Neuronal stem cell (in vitro differentiated cells): Measurements from ENCODE around the gene CAPZA1. TPM values are rescaled to one million over a fixed set of nuclear protein-coding genes. Genes with fewer than 3 reads are reported as not detected.

Source experiments
- DNase-seq: peaks from one replicate; pipeline ENCODE4 v3.0.0-alpha.2; 2013; ENCODE audit warnings: low spot score
- H2AFZ ChIP-seq: one replicate; pipeline ENCODE4 v1.6.1; 2013; ENCODE audit warnings: mild to moderate bottlenecking, low read length, inconsistent platforms
- H2AK5ac ChIP-seq: 2 replicates; pipeline ENCODE4 v1.6.1; 2013; ENCODE audit warnings: low read depth, mild to moderate bottlenecking, inconsistent platforms, low read length, moderate library complexity, mixed read lengths
- H2BK120ac ChIP-seq: 2 replicates; pipeline ENCODE4 v1.6.1; 2013; ENCODE audit warnings: low read depth, mild to moderate bottlenecking, inconsistent platforms, low read length, moderate library complexity, mixed read lengths
- H2BK12ac ChIP-seq: one replicate; pipeline ENCODE4 v1.6.1; 2013; ENCODE audit warnings: low read length, inconsistent platforms
- H2BK15ac ChIP-seq: 2 replicates; pipeline ENCODE4 v1.6.1; 2013; ENCODE audit warnings: mild to moderate bottlenecking, low read length, inconsistent platforms, mixed read lengths
- H2BK5ac ChIP-seq: one replicate; pipeline ENCODE4 v1.6.1; 2013; ENCODE audit warnings: inconsistent platforms, mild to moderate bottlenecking, low read length, moderate library complexity
- H3K14ac ChIP-seq: one replicate; pipeline ENCODE4 v1.6.1; 2013; ENCODE audit warnings: low read length, inconsistent platforms
- H3K18ac ChIP-seq: 2 replicates; pipeline ENCODE4 v1.6.1; 2013; ENCODE audit warnings: low read length, inconsistent platforms
- H3K23ac ChIP-seq: 2 replicates; pipeline ENCODE4 v1.6.1; 2013; ENCODE audit warnings: low read depth, mild to moderate bottlenecking, mixed read lengths, low read length, inconsistent platforms; ENCODE audit not compliant: poor library complexity
- H3K27ac ChIP-seq: replicated peaks from 3 replicates; pipeline ENCODE4 v1.5.1; 2013; ENCODE audit warnings: low read length, inconsistent platforms
- H3K27me3 ChIP-seq, 3 experiments: 2 replicates each; pipeline ENCODE4 v1.6.1; 2013; ENCODE audit warnings: low read length in 3 of 3, mild to moderate bottlenecking in 2 of 3, inconsistent platforms in 1 of 3, low read depth in 1 of 3, mixed read lengths in 1 of 3, moderate library complexity in 1 of 3; ENCODE audit not compliant: control insufficient read depth in 3 of 3, insufficient read depth in 3 of 3
- H3K36me3 ChIP-seq, 2 donors: replicated peaks in 1 of 2; 2 replicates each; pipeline ENCODE4 v1.6.1; 2013; ENCODE audit warnings: low read length in 2 of 2; ENCODE audit not compliant: control insufficient read depth in 2 of 2, insufficient read depth in 2 of 2
- H3K4ac ChIP-seq: 2 replicates; pipeline ENCODE4 v1.6.1; 2013; ENCODE audit warnings: inconsistent platforms, mild to moderate bottlenecking, low read length, moderate library complexity
- H3K4me1 ChIP-seq, 2 donors: 1 replicate in 1 of 2; 2 replicates in 1 of 2; pipeline ENCODE4 v1.6.1; 2013; ENCODE audit warnings: low read length in 2 of 2, low read depth in 1 of 2; ENCODE audit not compliant: control insufficient read depth in 2 of 2, insufficient read depth in 1 of 2
- H3K4me2 ChIP-seq: one replicate; pipeline ENCODE4 v1.6.1; 2013; ENCODE audit warnings: mild to moderate bottlenecking, low read length, inconsistent platforms; ENCODE audit not compliant: insufficient read depth, poor library complexity, severe bottlenecking
- H3K4me3 ChIP-seq, 2 donors: 2 replicates each; pipeline ENCODE4 v1.5.1; 2013; ENCODE audit warnings: low read length in 2 of 2, mild to moderate bottlenecking in 2 of 2, inconsistent platforms in 1 of 2, moderate library complexity in 1 of 2
- H3K79me1 ChIP-seq: one replicate; pipeline ENCODE4 v1.6.1; 2013; ENCODE audit warnings: low read depth, mild to moderate bottlenecking, inconsistent platforms, low read length, moderate library complexity
- H3K9ac ChIP-seq: one replicate; pipeline ENCODE4 v1.6.1; 2013; ENCODE audit warnings: mild to moderate bottlenecking, low read depth, low read length, inconsistent platforms; ENCODE audit not compliant: poor library complexity
- H3K9me3 ChIP-seq, 2 donors: replicated peaks in 1 of 2; 2 replicates each; pipeline versions ENCODE3 to v1.6.1; 2013; ENCODE audit warnings: low read length in 2 of 2, mild to moderate bottlenecking in 2 of 2, inconsistent platforms in 1 of 2, low read depth in 1 of 2, mixed read lengths in 1 of 2, moderate library complexity in 1 of 2; ENCODE audit not compliant: control insufficient read depth in 2 of 2, insufficient read depth in 1 of 2
- H4K8ac ChIP-seq: one replicate; pipeline ENCODE4 v1.6.1; 2013; ENCODE audit warnings: low read depth, mild to moderate bottlenecking, inconsistent platforms, low read length, moderate library complexity
- H4K91ac ChIP-seq: one replicate; pipeline ENCODE4 v1.6.1; 2013; ENCODE audit warnings: low read length, low read depth, mild to moderate bottlenecking, inconsistent platforms; ENCODE audit not compliant: poor library complexity
- WGBS, 2 donors: extraction: QIAGEN DNeasy Blood & Tissue Kit; methylation state at CpG; one replicate each; pipeline ENCODE4 v1.1.7; 2013; ENCODE audit warnings: missing lambda C conversion rate in 2 of 2, mixed read lengths in 1 of 2; ENCODE audit not compliant: insufficient read length in 2 of 2, insufficient replicate concordance in 1 of 2; ENCODE audit errors: extremely low coverage in 2 of 2; 5-methylcytosine and 5-hydroxymethylcytosine counted together
- small RNA-seq: library from polyadenylated mRNA; stranded (forward); fragments of <200 nt; extraction: miRNeasy Mini kit (QIAGEN cat#:217004); gene quantifications from one replicate; pipeline ENCODE3, GENCODE V24; 2013; ENCODE audit not compliant: insufficient read depth

Gene CAPZA1

DNA sequence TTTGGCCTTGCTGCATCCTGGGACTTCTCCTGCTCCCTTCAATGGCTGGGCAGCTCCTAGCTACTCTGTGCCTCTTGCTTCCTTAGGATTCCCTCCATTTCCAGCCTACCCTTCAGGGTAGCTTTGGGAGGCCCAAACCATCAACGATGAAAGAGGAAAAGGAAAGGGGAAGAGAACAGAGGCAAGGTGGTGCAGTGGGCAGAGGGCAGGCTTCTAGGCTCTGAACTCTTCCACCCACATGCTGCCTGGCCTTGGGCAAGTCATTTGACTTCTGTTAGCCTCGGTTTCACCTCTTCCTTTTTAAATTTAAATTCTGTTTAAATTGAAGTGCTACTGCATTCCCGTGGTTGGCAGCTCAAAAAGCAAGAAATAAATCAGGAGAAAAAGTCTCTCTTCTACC lies 101.2 kb downstream of the CAPZA1 start:
- H2BK12ac ChIP-seq, result no peak overlapping the region
- no peak overlapping the region for H3K9ac ChIP-seq
- H3K14ac ChIP-seq, result no peak overlapping the region
- no peak overlapping the region for H2BK120ac ChIP-seq
- no peak for DNase-seq
- no peak overlapping the region for H3K4me2 ChIP-seq
- H2AFZ ChIP-seq, result no peak overlapping the region
- H3K4me3 ChIP-seq, result no peak overlapping the region
- H3K36me3 ChIP-seq, result no peaks in the 10 kb centered on the region
- H3K27me3 ChIP-seq, result peaks cover 0 to 50% (median 9%) of the 10 kb centered on the region in 3 experiments
- H3K4ac ChIP-seq, result no peak overlapping the region
- no peak overlapping the region for H2BK15ac ChIP-seq
- H3K23ac ChIP-seq, result no peak overlapping the region
- WGBS, 2 donors, result no CpG with 5 or more reads among the region's 3 CpGs
- no peak overlapping the region for H2AK5ac ChIP-seq
- peaks cover 13 to 23% of the 10 kb centered on the region in 2 donors for H3K4me1 ChIP-seq
- no peak overlapping the region for H3K27ac ChIP-seq
- no peak overlapping the region for H4K91ac ChIP-seq
- H3K9me3 ChIP-seq, result peaks cover 0 to 2% of the 10 kb centered on the region in 2 donors
- H3K79me1 ChIP-seq, result no peaks in the 10 kb centered on the region
- H4K8ac ChIP-seq, result no peak overlapping the region
- H2BK5ac ChIP-seq, result no peak overlapping the region
- H3K18ac ChIP-seq, result no peak overlapping the region

Small RNAs within 50 kb of the gene (small RNA-seq; reads per million reads assigned to genes)
- gene RNU7-70P, result not detected
